ENCODE measurements around the gene LCE2D. TPM values are rescaled to one million over a fixed set of nuclear protein-coding genes. Genes with fewer than 3 reads are reported as not detected.
"Not testable (repeated sequence)": the region's sequence is repeated elsewhere in the genome, so short reads cannot be mapped to it uniquely, and the experiment has no call there.

Gene LCE2D
- total and polyA plus RNA-seq, 4 donors = not detected

DNA sequence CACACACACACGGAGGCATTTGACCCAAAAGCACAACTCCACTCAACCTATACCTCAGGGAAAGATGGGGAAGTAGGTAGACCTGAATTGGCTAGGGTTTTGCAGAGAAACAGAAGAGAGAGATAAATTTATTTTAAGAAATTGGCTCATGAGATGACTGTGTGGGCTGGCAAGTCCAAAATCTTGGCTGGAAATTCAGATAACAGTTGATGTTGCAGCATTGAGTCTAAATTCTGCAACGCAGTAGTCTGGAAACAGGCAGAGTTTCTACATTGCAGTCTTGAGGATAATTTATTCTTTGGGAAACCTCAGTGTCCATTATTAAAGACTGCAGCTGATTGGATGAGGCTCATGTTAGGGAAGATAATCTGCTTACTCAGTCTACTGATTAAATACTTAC is 18.4 kb downstream of the LCE2D start:
- peak in 1 of 6 donors; percentile 65 for DNase-seq (ENCODE audit: low read depth in 4 of 6, low spot score in 6 of 6)
- Histone ChIP-seq H3K4me3 (ENCODE audit: low read depth, low read length) (no peak overlapping the region), H3K27ac (ENCODE audit: low read depth, low read length) (no peak overlapping the region), H3K27me3 (ENCODE audit: control insufficient read depth, insufficient read depth, low read length) (no peaks in the 10 kb centered on the region), H3K36me3 (ENCODE audit: control insufficient read depth, insufficient read depth, low read length) (no peaks in the 10 kb centered on the region), H3K4me1 (ENCODE audit: control insufficient read depth, insufficient read depth, low read length) (peaks cover 4% of the 10 kb centered on the region), H3K9me3 (ENCODE audit: control insufficient read depth, insufficient read depth, low read length) (no peaks in the 10 kb centered on the region)
- WGBS (ENCODE audit: insufficient coverage) = 67% methylated on average over 1 of the region's 2 CpGs

DNA sequence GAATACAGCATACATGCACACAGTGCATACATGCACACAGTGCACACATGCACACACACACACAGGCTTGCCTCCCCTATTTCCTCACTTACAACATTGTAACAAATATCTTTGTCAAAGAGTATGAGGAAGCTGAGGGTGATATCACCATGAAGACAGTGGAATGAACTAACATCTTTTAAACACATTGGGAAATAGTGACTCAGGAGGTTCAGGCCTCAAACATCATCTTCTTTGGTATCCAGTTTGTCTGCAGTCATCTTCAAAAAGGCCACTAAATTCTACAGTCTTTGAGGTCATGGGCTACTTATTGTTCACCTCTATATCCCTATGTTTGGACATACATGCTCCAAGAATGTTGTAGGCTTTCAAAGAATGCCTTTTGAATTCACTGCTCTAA is 20.7 kb downstream of the LCE2D start:
- no peak for DNase-seq (ENCODE audit: low read depth in 4 of 6, low spot score in 6 of 6)
- peaks cover 4% of the 10 kb centered on the region for H3K4me1 ChIP-seq (ENCODE audit: control insufficient read depth, insufficient read depth, low read length)
- no peaks in the 10 kb centered on the region for H3K9me3 ChIP-seq (ENCODE audit: control insufficient read depth, insufficient read depth, low read length)
- no peak overlapping the region for H3K27ac ChIP-seq (ENCODE audit: low read depth, low read length)
- no peaks in the 10 kb centered on the region for H3K36me3 ChIP-seq (ENCODE audit: control insufficient read depth, insufficient read depth, low read length)
- no peaks in the 10 kb centered on the region for H3K27me3 ChIP-seq (ENCODE audit: control insufficient read depth, insufficient read depth, low read length)
- H3K4me3 ChIP-seq (ENCODE audit: low read depth, low read length) = no peak overlapping the region

DNA sequence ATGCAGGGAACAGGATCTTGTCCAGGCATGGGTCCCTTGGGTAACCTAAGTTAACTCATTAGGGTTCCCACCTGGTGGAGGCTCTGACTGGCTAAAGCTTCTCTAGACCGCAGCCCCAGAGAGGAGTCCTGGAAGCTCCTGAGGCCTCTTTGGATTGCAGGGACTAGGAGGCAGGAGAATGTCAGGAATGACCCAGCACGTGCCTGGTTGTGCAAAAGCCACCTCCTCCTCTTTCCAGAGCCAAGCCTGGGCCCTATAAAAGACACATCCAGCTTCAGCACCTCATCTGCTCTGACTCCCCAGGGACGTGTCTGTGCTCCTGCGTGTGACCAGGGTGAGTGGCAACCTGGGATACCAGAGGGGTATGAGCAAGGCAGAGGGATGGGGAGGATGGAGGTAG is 22.6 kb downstream of the LCE2D start, which contains the start of gene LCE2B:
LCE2B (plus strand) TSS at position 301 of the 400 bp plus-strand sequence. CDS start 721 bp downstream, outside the sequence.
- not testable (repeated sequence) for H3K4me3 ChIP-seq (ENCODE audit: low read depth, low read length); H3K36me3 ChIP-seq (ENCODE audit: control insufficient read depth, insufficient read depth, low read length); H3K27ac ChIP-seq (ENCODE audit: low read depth, low read length); DNase-seq (ENCODE audit: low read depth in 4 of 6, low spot score in 6 of 6); H3K9me3 ChIP-seq (ENCODE audit: control insufficient read depth, insufficient read depth, low read length); H3K27me3 ChIP-seq (ENCODE audit: control insufficient read depth, insufficient read depth, low read length); H3K4me1 ChIP-seq (ENCODE audit: control insufficient read depth, insufficient read depth, low read length)
- WGBS (ENCODE audit: insufficient coverage) = 86% methylated on average over 1 of the region's 4 CpGs

DNA sequence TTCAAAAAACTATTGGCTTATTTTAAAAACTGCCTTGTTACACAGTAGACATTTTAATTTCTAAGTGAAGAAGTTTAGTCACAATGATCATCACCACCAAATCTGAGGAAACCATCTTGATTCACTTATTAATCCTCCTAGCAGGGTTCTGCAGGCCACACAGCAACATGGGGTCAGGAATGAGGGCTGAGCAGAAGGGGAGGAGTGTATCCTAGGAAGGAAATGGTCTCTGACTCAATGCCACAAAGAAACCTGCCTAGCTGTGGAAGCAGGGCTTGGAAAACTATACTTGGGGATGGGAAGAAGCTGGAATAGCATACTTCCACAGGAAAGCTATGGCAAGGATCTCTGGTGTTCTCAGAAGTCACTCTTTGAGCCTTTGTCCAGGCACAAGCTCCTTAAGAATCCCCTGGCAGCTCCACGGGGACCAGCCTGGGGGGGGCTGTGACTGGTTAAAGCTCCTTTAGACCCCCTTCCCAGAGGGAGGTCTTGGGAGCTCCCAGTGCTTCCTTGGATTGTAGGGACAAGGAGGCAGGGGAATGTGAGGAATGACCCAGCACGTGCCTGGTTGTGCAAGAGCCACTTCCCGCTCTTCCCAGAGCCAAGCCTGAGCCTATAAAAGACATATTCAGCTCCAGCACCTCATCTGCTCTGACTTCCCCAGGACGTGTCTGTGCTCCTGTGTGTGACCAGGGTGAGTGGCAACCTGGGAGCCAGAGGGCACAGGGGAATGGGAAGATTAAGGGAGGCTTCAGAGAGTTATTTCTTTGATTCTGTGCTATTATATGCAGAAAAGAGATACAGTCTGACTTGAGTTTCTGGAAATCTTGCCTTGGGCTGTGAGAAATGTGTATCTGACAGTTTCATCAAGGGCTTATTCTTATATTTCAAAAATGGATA is 34.8 kb downstream of the LCE2D start, which contains the start of gene LCE2A:
LCE2A (plus strand) TSS at position 645 of the 900 bp plus-strand sequence. CDS start 557 bp downstream, outside the sequence.
- no peaks in the 10 kb centered on the region for H3K27me3 ChIP-seq (ENCODE audit: control insufficient read depth, insufficient read depth, low read length)
- H3K27ac ChIP-seq (ENCODE audit: low read depth, low read length) = no peak within 1 kb of the TSS
- no CpG with 5 or more reads among the region's 4 CpGs for WGBS (ENCODE audit: insufficient coverage)
- no peaks in the 10 kb centered on the region for H3K4me1 ChIP-seq (ENCODE audit: control insufficient read depth, insufficient read depth, low read length)
- peaks cover 2% of the 10 kb centered on the region for H3K9me3 ChIP-seq (ENCODE audit: control insufficient read depth, insufficient read depth, low read length)
- H3K4me3 ChIP-seq (ENCODE audit: low read depth, low read length) = no peak within 1 kb of the TSS
- no peaks in the 10 kb centered on the region for H3K36me3 ChIP-seq (ENCODE audit: control insufficient read depth, insufficient read depth, low read length)
- DNase-seq (ENCODE audit: low read depth in 4 of 6, low spot score in 6 of 6) = no peak

DNA sequence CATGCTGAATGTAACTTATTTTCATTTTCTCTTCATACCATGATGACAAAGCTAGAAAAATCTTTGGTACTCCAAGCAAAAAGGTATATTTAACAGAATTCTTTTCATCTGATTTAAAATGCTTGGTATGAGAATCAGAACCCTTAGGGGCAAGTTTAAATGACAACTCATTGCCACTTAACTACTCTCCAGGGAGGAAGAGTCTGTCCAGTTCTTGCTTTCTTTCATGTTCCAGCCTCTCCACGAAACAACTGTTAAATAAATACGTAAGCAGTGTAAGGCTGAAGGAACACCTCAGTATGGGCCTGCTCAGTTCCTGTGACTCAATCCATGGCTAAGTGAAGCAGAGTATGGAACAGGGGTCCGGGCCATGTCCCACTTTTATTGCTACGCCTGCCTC is 36.6 kb downstream of the LCE2D start:
- H3K36me3 ChIP-seq (ENCODE audit: control insufficient read depth, insufficient read depth, low read length) = no peaks in the 10 kb centered on the region
- no peak for DNase-seq (ENCODE audit: low read depth in 4 of 6, low spot score in 6 of 6)
- H3K27me3 ChIP-seq (ENCODE audit: control insufficient read depth, insufficient read depth, low read length) = no peaks in the 10 kb centered on the region
- no peaks in the 10 kb centered on the region for H3K4me1 ChIP-seq (ENCODE audit: control insufficient read depth, insufficient read depth, low read length)
- H3K27ac ChIP-seq (ENCODE audit: low read depth, low read length) = no peak overlapping the region
- WGBS (ENCODE audit: insufficient coverage) = no CpG with 5 or more reads among the region's 4 CpGs
- H3K4me3 ChIP-seq (ENCODE audit: low read depth, low read length) = no peak overlapping the region
- peaks cover 5% of the 10 kb centered on the region for H3K9me3 ChIP-seq (ENCODE audit: control insufficient read depth, insufficient read depth, low read length)

DNA sequence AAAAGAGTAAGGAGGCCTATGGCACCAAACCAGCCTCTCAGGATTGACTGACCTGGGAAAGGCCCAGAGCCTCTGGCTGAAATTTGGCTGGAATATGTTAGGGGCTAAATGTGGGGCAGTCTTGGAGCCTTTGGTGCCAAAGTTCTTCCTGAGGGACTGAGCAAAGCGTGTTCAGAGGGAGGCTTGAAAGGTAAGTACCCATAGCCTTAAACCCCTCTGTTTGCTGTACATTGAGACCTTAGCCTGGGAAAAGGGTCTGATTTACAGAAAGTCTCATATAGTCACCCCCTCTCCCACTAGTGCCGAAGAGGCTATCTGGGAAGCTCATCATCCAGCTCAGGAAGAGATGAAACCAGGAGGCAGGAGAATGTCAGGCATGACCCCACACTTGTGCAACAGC is 44.7 kb downstream of the LCE2D start, which contains the start of gene LCE4A:
LCE4A (plus strand) TSS at position 301 of the 400 bp plus-strand sequence. CDS start 916 bp downstream, outside the sequence.
- DNase-seq (ENCODE audit: low read depth in 4 of 6, low spot score in 6 of 6) = no peak
- WGBS (ENCODE audit: insufficient coverage) = 100% methylated on average over 1 of the region's 2 CpGs
- H3K4me1 ChIP-seq (ENCODE audit: control insufficient read depth, insufficient read depth, low read length) = no peaks in the 10 kb centered on the region
- no peak within 1 kb of the TSS for H3K27ac ChIP-seq (ENCODE audit: low read depth, low read length)
- no peaks in the 10 kb centered on the region for H3K27me3 ChIP-seq (ENCODE audit: control insufficient read depth, insufficient read depth, low read length)
- H3K4me3 ChIP-seq (ENCODE audit: low read depth, low read length) = no peak within 1 kb of the TSS
- H3K36me3 ChIP-seq (ENCODE audit: control insufficient read depth, insufficient read depth, low read length) = no peaks in the 10 kb centered on the region
- peaks cover 2% of the 10 kb centered on the region for H3K9me3 ChIP-seq (ENCODE audit: control insufficient read depth, insufficient read depth, low read length)

Small RNAs within 50 kb of the gene (small RNA-seq; reads per million reads assigned to genes)
- gene LCE3A (ENCODE audit: low replicate concordance) (not detected), gene LCE3B (ENCODE audit: low replicate concordance) (not detected)

Other genes starting within 250 kb of the LCE2D start
- not detected for gene CRNN, start 249.1 kb upstream of the LCE2D start, total RNA-seq
- not detected for gene CRNN, start 249.1 kb upstream of the LCE2D start, polyA plus RNA-seq (ENCODE audit: insufficient read length in 2 of 2)
- gene LCE5A, start 152.6 kb upstream of the LCE2D start, total RNA-seq = not detected
- gene LCE5A, start 152.6 kb upstream of the LCE2D start, polyA plus RNA-seq (ENCODE audit: insufficient read length in 2 of 2) = under 1 TPM in 1 of 2 donors, not detected in 1; 0.20 TPM
- gene CRCT1, start 148.9 kb upstream of the LCE2D start, total RNA-seq = not detected
- gene CRCT1, start 148.9 kb upstream of the LCE2D start, polyA plus RNA-seq (ENCODE audit: insufficient read length in 2 of 2) = not detected
- not detected for gene LCE3E, start 96.6 kb upstream of the LCE2D start, total RNA-seq
- gene LCE3E, start 96.6 kb upstream of the LCE2D start, polyA plus RNA-seq (ENCODE audit: insufficient read length in 2 of 2) = not detected
- gene LCE3D, start 82.9 kb upstream of the LCE2D start, total RNA-seq = not detected
- not detected for gene LCE3D, start 82.9 kb upstream of the LCE2D start, polyA plus RNA-seq (ENCODE audit: insufficient read length in 2 of 2)
- not detected for gene LCE3C, start 63.1 kb upstream of the LCE2D start, total RNA-seq
- gene LCE3C, start 63.1 kb upstream of the LCE2D start, polyA plus RNA-seq (ENCODE audit: insufficient read length in 2 of 2) = not detected
- gene LCE3B, start 49.6 kb upstream of the LCE2D start, total RNA-seq = not detected
- gene LCE3B, start 49.6 kb upstream of the LCE2D start, polyA plus RNA-seq (ENCODE audit: insufficient read length in 2 of 2) = not detected
- not detected for gene LCE3A, start 40.3 kb upstream of the LCE2D start, total RNA-seq
- not detected for gene LCE3A, start 40.3 kb upstream of the LCE2D start, polyA plus RNA-seq (ENCODE audit: insufficient read length in 2 of 2)
- not detected for gene LCE2C, start 11.9 kb downstream of the LCE2D start, total RNA-seq
- not detected for gene LCE2C, start 11.9 kb downstream of the LCE2D start, polyA plus RNA-seq (ENCODE audit: insufficient read length in 2 of 2)
- not detected for gene LCE2B, start 22.7 kb downstream of the LCE2D start, total RNA-seq
- gene LCE2B, start 22.7 kb downstream of the LCE2D start, polyA plus RNA-seq (ENCODE audit: insufficient read length in 2 of 2) = not detected
- not detected for gene LCE2A, start 35.0 kb downstream of the LCE2D start, total RNA-seq
- not detected for gene LCE2A, start 35.0 kb downstream of the LCE2D start, polyA plus RNA-seq (ENCODE audit: insufficient read length in 2 of 2)
- not detected for gene LCE4A, start 44.8 kb downstream of the LCE2D start, total RNA-seq
- gene LCE4A, start 44.8 kb downstream of the LCE2D start, polyA plus RNA-seq (ENCODE audit: insufficient read length in 2 of 2) = not detected
- not detected for gene KPRP, start 94.6 kb downstream of the LCE2D start, total RNA-seq
- gene KPRP, start 94.6 kb downstream of the LCE2D start, polyA plus RNA-seq (ENCODE audit: insufficient read length in 2 of 2) = not detected
- gene LCE1F, start 111.8 kb downstream of the LCE2D start, total RNA-seq = not detected
- gene LCE1F, start 111.8 kb downstream of the LCE2D start, polyA plus RNA-seq (ENCODE audit: insufficient read length in 2 of 2) = not detected
- gene LCE1E, start 122.9 kb downstream of the LCE2D start, total RNA-seq = not detected
- not detected for gene LCE1E, start 122.9 kb downstream of the LCE2D start, polyA plus RNA-seq (ENCODE audit: insufficient read length in 2 of 2)
- not detected for gene LCE1D, start 133.3 kb downstream of the LCE2D start, total RNA-seq
- gene LCE1D, start 133.3 kb downstream of the LCE2D start, polyA plus RNA-seq (ENCODE audit: insufficient read length in 2 of 2) = under 1 TPM in 1 of 2 donors, not detected in 1; 0.39 TPM
- gene LCE1C, start 143.3 kb downstream of the LCE2D start, total RNA-seq = not detected
- gene LCE1C, start 143.3 kb downstream of the LCE2D start, polyA plus RNA-seq (ENCODE audit: insufficient read length in 2 of 2) = not detected
- not detected for gene LCE1B, start 148.6 kb downstream of the LCE2D start, total RNA-seq
- gene LCE1B, start 148.6 kb downstream of the LCE2D start, polyA plus RNA-seq (ENCODE audit: insufficient read length in 2 of 2) = not detected
- gene LCE1A, start 164.1 kb downstream of the LCE2D start, total RNA-seq = not detected
- gene LCE1A, start 164.1 kb downstream of the LCE2D start, polyA plus RNA-seq (ENCODE audit: insufficient read length in 2 of 2) = not detected
- not detected for gene LCE6A, start 179.5 kb downstream of the LCE2D start, total RNA-seq
- not detected for gene LCE6A, start 179.5 kb downstream of the LCE2D start, polyA plus RNA-seq (ENCODE audit: insufficient read length in 2 of 2)
- not detected for gene LCE7A, start 196.6 kb downstream of the LCE2D start, total RNA-seq
- gene LCE7A, start 196.6 kb downstream of the LCE2D start, polyA plus RNA-seq (ENCODE audit: insufficient read length in 2 of 2) = not detected
- gene SMCP, start 214.9 kb downstream of the LCE2D start, total RNA-seq = not detected
- not detected for gene SMCP, start 214.9 kb downstream of the LCE2D start, polyA plus RNA-seq (ENCODE audit: insufficient read length in 2 of 2)
- gene IVL, start 245.2 kb downstream of the LCE2D start, total RNA-seq = not detected
- gene IVL, start 245.2 kb downstream of the LCE2D start, polyA plus RNA-seq (ENCODE audit: insufficient read length in 2 of 2) = not detected